Rectal smooth muscle tissue (tissue), 1 donor: ENCODE results near the gene ARL5C.
"Not testable (repeated sequence)": the region's sequence is repeated elsewhere in the genome, so short reads cannot be mapped to it uniquely, and the experiment has no call there.

Source experiments
- H3K27ac ChIP-seq: one replicate; pipeline ENCODE4 v1.7.0; 2013; ENCODE audit warnings: low read depth, low read length, inconsistent platforms
- H3K27me3 ChIP-seq: one replicate; pipeline ENCODE4 v1.7.0; 2013; ENCODE audit warnings: low read length; ENCODE audit not compliant: control insufficient read depth, insufficient read depth
- H3K36me3 ChIP-seq: one replicate; pipeline ENCODE4 v1.7.0; 2013; ENCODE audit warnings: low read length; ENCODE audit not compliant: control insufficient read depth, insufficient read depth
- H3K4me1 ChIP-seq: one replicate; pipeline ENCODE4 v1.7.0; 2013; ENCODE audit warnings: low read length; ENCODE audit not compliant: control insufficient read depth, insufficient read depth
- H3K4me3 ChIP-seq: one replicate; pipeline ENCODE4 v1.7.0; 2013; ENCODE audit warnings: low read length
- H3K9ac ChIP-seq: one replicate; pipeline ENCODE4 v1.7.0; 2013; ENCODE audit warnings: low read length

ARL5C gene

DNA sequence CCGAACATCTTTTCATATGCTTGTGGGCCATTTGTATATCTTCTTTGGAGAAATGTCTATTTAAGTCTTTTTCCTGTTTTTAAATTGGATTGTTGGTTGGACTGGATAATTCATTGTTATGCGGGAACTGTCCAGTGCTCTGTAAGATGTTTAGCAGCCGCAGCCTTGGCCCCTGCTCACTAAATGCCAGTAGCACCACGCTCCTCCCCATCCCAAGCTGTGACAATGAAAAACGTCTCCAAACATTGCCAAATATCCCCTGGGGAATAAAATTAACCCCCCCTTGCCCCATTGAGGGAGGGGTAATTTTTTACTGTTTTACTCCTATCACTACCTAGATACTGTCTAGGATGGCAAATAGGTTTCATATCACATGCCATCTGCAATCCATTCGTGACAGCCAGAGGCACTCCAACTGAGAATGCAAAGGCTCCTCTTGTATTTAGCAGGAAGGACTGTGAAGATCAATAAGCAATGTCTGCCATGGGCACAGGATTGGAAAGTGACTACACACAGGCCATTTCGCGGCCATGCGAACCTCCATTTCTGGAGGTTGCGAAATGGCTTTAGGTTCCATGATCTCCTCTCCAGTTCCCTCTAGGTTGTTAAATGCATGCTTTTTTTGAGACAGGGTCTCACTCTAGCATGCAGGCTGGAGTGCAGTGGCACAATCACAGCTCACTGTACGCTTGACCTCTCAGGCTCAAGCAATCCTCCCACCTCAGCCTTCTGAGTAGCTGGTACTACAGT lies 23.9 kb downstream of the ARL5C start:
- no peak overlapping the region for H3K9ac ChIP-seq
- no peaks in the 10 kb centered on the region for H3K4me1 ChIP-seq
- H3K4me3 ChIP-seq, result no peak overlapping the region
- no peaks in the 10 kb centered on the region for H3K36me3 ChIP-seq
- no peaks in the 10 kb centered on the region for H3K27me3 ChIP-seq
- no peak overlapping the region for H3K27ac ChIP-seq

DNA sequence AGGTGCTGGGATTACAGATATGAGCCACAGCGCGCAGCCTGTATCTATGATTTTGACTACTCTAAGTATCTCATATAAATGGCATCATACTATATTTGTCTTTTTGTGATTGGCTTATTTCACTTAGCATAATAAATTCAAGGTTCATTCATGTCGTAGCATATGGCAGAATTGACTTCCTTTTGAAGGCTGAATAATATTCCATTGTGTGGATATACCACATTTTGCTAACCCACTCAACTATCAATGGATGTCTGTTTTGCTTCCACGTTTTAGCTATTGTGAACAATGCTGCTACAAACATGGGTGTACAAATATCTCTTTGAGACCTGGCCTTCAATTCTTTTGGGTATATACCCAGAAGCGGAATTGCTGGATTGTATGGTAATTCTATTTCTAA lies 24.7 kb downstream of the ARL5C start:
- H3K27ac ChIP-seq, result no peak overlapping the region
- H3K4me1 ChIP-seq, result no peaks in the 10 kb centered on the region
- no peaks in the 10 kb centered on the region for H3K36me3 ChIP-seq
- no peak overlapping the region for H3K9ac ChIP-seq
- no peak overlapping the region for H3K4me3 ChIP-seq
- H3K27me3 ChIP-seq, result no peaks in the 10 kb centered on the region

DNA sequence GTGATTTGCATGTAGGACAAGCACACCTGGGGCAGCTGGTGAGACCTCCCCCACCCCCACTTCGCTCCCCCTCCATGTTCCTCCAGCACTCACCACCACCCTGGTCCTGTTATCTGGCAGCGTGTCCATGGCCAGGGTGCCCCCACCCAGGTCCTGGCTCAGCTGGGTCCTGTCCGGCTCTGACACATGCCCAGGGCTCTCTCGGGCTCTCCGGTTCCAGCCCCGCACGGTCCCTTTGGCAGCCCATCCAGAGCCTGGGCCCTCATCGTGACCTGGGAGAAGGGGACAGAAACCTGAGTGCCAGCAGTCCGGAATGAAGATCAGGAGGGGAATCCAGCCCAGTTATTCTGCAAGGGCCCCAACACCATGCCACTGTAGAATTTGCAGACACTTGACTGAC lies 26.4 kb downstream of the ARL5C start:
- no peak overlapping the region for H3K9ac ChIP-seq

DNA sequence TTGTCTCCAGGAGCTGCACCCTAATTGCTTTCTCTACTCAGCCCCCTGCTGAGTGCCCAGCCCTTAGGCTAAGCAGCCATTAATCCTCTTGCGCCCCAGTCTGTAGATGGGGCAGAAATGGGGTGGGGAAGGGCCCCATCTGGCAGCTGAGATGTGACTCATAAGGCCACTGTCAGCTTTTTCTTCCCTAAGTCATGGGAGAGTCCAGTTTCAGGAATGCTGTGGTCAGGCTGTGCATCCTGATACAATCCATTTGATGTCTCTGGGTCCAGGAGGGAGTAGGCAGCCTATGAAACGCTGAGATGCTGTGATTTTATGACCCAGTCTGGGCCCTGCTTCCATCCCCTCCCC lies 26.8 kb downstream of the ARL5C start:
- H3K27me3 ChIP-seq, result no peaks in the 10 kb centered on the region
- H3K4me1 ChIP-seq, result no peaks in the 10 kb centered on the region
- H3K27ac ChIP-seq, result no peak overlapping the region
- no peak overlapping the region for H3K9ac ChIP-seq
- H3K36me3 ChIP-seq, result no peaks in the 10 kb centered on the region
- no peak overlapping the region for H3K4me3 ChIP-seq

More for the DNA sequence above, 26.4 kb downstream of the ARL5C start:
- no peak overlapping the region for H3K27ac ChIP-seq
- H3K4me1 ChIP-seq, result no peaks in the 10 kb centered on the region
- no peaks in the 10 kb centered on the region for H3K27me3 ChIP-seq
- H3K36me3 ChIP-seq, result no peaks in the 10 kb centered on the region
- H3K4me3 ChIP-seq, result no peak overlapping the region

DNA sequence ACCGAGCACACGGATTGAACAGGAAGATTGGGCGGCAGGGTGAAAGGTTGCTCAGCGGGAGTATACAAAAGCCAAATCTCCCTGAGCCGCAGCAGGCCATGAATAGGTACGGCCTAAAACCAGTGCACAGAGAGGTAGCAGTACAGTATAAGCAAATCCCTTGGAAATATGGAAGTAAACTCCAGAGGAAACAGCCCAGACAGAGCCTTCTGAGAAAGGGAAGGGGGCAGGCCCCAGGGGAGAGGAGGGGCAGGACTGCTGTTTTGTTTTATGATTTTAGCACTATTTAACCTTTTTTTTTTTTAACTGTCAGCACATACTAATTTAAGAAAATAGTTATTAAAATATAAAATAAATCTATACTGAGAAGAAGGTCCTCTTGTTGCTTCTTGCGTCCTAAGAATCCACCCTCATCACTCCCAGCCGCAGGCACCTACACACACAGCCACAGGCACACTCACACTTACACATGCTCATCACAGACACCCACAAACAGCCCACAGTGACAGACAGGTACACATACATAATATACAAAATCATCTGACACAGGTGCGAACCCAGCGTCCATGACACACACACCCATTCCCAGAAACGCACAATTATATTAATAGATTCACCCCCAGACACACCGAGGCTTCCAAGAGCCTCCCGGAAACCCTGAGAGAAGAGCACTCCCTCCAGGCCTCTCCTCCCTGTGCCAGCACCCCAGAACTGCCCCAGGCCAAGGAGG lies 27.4 kb downstream of the ARL5C start:
- Histone ChIP-seq H3K4me3 (no peak overlapping the region), H3K27me3 (no peaks in the 10 kb centered on the region), H3K4me1 (no peaks in the 10 kb centered on the region), H3K27ac (no peak overlapping the region), H3K36me3 (no peaks in the 10 kb centered on the region), H3K9ac (no peak overlapping the region)

DNA sequence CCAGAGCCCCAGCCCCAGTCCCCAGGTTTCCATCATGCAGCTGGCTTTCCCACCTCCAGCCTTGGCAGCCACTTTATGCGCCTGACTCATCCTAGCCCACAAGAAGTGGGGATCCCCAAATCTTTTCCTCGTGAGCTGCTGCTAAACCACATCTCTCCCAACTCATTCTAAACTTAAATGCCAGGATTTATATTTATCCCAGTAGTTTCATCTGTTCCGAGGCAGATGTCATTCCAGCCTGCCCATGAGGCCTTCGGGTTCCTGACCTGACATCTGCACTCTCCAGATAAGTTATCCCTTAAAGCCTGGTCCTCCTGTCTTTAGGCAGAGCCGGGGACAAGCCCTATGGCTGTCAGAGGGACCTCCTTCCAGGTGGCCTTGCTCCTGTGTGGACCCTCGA lies 31.1 kb downstream of the ARL5C start:
- H3K4me1 ChIP-seq, result no peaks in the 10 kb centered on the region
- no peak overlapping the region for H3K9ac ChIP-seq
- H3K27ac ChIP-seq, result no peak overlapping the region
- no peaks in the 10 kb centered on the region for H3K36me3 ChIP-seq
- no peak overlapping the region for H3K4me3 ChIP-seq
- H3K27me3 ChIP-seq, result no peaks in the 10 kb centered on the region

DNA sequence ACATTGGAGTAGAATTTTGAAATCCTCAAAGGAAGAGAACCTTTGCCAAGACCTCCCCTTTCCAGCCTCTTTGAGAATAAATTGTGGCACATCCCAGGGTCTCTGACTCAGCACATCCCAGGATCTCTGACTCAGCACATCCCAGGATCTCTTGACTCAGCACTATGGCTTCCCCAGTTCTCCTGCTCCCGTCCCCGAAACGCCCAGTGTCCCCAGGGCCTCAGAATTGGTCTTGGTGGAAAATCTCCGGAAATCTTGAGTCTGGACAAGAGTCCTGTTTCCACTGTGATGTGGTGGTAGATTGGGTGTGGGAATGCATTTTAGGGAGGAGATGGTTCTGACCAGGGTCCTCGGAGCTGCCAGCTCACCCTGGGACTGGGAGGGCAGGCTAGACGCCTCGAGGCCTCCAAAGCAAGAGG lies 33.8 kb downstream of the ARL5C start:
- Histone ChIP-seq H3K36me3 (no peaks in the 10 kb centered on the region), H3K4me3 (no peak overlapping the region), H3K9ac (no peak overlapping the region), H3K27ac (no peak overlapping the region), H3K27me3 (no peaks in the 10 kb centered on the region), H3K4me1 (no peaks in the 10 kb centered on the region)

DNA sequence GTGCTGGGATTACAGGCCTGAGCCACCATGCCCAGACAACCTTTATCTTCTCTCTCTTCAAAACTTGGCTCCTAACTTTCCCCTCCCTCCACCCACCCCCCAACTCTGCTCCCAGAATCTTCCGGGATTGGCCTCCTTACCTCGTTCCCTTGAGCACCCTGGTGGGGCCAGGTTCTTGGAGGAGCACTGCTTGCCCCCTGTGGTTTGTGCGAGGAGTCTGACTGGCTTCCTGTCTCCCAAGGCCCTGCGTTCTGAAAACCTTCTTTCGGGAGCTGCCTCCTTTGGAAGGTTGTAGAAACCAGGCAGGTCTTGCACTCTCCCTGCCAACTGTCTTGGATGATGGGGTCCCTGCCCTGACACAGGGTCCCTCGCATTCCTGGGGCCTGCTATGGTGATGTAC lies 34.3 kb downstream of the ARL5C start:
- H3K27me3 ChIP-seq, result no peaks in the 10 kb centered on the region

DNA sequence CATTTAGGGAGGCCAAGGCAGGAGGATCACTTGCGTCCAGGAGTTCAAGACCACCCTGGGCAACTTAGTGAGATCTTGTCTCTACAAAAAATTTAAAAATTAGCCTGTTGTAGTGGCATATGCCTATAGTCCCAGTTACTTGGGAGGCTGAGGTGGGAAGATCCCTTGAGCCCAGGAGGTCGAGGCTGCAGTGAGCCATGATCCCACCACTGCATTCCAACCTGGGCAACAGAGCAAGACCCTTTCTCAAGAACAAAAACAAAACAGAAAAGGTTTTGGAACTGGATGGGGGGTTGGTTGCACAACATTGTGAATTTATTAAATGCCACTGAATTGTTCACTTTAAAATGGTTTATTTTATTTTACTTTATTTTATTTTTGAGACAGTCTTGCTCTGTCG lies 35.8 kb downstream of the ARL5C start:
- no peak overlapping the region for H3K9ac ChIP-seq
- no peaks in the 10 kb centered on the region for H3K27me3 ChIP-seq
- H3K36me3 ChIP-seq, result no peaks in the 10 kb centered on the region
- no peak overlapping the region for H3K27ac ChIP-seq
- H3K4me1 ChIP-seq, result no peaks in the 10 kb centered on the region
- H3K4me3 ChIP-seq, result no peak overlapping the region

More for the DNA sequence above, 34.3 kb downstream of the ARL5C start:
- no peak overlapping the region for H3K9ac ChIP-seq
- H3K27ac ChIP-seq, result no peak overlapping the region
- H3K4me3 ChIP-seq, result no peak overlapping the region
- no peaks in the 10 kb centered on the region for H3K36me3 ChIP-seq
- H3K4me1 ChIP-seq, result no peaks in the 10 kb centered on the region

DNA sequence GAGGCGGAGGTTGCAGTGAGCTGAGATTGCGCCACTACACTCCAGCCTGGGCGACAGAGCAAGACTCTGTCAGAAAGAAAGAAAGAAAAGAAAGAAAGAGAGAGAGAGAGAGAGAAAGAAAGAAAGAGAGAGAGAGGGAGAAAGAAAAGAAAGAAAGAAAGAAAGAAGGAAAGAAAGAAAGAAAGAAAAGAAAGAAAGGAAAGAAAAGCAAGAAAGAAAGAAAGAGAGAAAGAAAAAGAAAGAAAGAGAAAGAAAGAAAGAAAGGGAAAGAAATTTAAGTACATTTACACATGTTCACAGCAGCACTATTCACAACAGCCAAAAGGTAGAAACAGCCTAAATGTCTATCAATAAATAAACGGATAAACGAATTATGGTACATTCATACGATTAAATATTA lies 36.4 kb downstream of the ARL5C start:
- not testable (repeated sequence) for H3K4me3 ChIP-seq, H3K4me1 ChIP-seq, H3K9ac ChIP-seq, H3K36me3 ChIP-seq, H3K27ac ChIP-seq, H3K27me3 ChIP-seq

DNA sequence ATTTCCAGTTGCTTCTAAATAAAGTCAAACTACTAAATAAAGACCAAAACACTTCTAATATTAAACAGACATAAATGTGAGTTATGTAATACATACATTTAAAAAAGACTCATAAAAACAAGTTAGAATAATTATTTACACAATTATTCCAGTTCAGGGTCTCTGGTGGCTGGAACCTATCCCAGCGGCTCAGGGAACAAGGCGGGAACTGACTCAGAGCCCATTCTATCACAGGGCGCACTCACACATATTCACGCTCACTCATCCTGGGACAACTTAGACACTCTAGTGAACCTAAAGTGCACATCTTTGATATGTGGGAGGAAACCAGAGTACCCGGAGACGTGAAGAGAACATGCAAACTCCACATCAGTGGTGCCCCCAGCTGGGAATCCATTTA lies 39.5 kb downstream of the ARL5C start:
- no peaks in the 10 kb centered on the region for H3K36me3 ChIP-seq
- H3K4me3 ChIP-seq, result no peak overlapping the region
- H3K27ac ChIP-seq, result no peak overlapping the region
- no peak overlapping the region for H3K9ac ChIP-seq
- H3K4me1 ChIP-seq, result no peaks in the 10 kb centered on the region
- no peaks in the 10 kb centered on the region for H3K27me3 ChIP-seq

DNA sequence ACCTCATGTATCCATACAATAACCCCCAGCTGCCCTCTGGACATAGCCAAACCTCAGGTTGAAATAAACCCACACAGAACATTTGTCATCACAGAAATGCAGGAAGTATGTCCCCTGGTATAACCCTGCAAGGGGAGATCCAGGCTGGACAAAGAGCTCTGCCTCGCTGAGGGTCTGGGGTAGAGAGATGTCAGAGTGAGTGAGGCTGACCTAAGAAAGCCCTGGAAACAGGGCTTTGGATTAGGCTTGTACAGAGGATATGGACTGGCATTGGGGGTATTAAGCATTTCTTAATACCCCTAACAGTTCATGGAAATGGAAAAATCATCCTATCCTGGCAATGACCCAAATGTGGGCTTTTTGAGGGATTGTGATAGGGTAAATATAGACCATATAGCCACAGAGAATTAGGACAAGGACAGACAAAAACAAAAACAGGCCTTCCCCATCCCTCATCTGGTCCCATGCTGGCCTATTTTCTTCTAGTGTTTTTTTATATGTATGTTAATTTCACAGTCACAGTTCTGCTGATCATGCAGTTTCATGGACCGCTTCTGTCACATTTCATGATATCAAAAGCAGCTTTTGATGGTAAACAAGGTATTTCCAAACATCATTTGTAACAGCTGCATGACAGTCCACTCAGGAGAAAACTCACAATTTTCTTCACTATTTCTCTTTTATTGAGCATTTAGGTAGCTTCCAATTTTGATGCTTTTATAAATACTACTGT lies 40.7 kb downstream of the ARL5C start:
- Histone ChIP-seq H3K4me1 (no peaks in the 10 kb centered on the region), H3K4me3 (no peak overlapping the region), H3K27ac (no peak overlapping the region), H3K9ac (no peak overlapping the region), H3K27me3 (no peaks in the 10 kb centered on the region), H3K36me3 (no peaks in the 10 kb centered on the region)
